ENCODE data around the gene SH3PXD2A.
"Not testable (repeated sequence)": the region's sequence is repeated elsewhere in the genome, so short reads cannot be mapped to it uniquely, and the experiment has no call there.

Gene SH3PXD2A

DNA sequence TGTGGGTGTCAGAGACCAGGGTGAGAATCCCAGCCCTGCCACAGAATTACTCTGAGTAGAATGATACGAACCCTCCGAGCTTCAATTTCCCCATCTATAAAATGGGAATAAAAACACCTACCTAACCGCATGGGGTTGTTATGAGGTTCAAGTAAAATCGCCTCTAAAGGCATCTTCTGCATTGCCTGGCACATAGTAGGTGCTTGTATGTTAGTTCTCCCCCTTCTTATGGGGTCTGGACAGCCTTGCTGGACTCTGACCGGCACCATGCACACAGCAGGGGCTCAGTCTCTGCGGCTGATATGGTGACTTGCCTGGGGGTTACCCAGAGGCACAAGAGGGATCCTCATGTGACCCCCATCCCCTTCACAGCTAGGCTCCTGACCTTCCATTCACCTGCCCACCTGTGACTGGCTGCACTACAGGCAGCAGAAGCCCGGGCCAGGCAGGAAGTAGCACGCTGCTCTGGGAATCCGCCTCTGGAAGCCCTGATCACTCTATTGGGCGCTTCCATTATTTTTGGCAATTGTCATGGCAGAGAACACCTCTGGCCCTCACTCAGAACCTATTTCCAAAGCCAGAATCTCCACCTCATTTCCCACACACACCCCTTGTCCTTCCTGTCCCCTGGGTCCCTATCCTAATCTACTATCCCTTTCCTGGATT, 6.0 kb downstream of the SH3PXD2A start:
- no peak for DNase-seq (ENCODE audit: low spot score)

DNA sequence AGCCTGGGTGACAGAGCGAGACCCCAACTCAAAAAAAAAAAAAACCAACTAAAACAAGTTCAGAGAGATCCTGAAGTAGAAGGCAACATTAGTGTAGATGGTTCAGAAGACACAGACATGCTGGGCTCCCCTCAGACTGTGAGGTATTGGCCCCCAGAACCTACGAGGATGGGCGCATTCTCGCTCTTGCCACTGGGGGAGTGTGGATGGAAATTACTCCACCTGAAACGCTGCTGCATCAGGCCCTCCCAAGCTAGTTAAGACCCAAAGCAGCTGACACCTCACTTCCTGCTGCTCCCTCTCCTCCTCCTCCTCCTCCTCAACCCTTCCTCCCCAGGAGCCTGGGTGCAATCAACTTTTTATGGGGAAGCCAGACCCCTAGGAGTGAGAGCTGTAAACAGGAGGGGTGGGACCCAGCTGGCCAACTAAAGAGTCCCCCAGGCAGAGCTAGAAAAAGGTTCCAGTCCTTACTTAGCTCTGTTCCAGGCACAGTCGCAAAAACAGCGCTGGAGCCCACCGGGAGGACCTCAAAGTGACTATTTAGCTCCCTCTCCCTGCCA, 7.4 kb downstream of the SH3PXD2A start:
- DNase-seq (ENCODE audit: low spot score) = no peak

DNA sequence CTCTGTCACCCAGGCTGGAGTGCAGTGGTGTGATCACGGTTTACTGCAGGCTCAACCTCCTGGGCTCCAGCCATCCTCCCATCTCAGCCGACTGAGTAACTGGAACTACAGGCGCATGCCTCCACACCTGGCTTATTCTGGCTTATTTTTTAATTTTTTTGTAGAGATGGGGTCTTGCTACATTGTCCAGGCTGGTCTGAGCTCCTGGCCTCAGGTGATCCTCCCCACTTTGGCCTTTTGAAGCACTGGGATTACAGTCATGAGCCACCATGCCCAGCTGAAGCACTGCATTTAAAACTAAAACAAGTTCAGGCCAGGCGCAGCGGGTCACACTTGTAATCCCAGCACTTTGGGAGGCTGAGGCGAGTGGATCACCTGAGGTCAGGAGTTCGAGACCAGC, 8.0 kb downstream of the SH3PXD2A start:
- no peak for DNase-seq (ENCODE audit: low spot score)

DNA sequence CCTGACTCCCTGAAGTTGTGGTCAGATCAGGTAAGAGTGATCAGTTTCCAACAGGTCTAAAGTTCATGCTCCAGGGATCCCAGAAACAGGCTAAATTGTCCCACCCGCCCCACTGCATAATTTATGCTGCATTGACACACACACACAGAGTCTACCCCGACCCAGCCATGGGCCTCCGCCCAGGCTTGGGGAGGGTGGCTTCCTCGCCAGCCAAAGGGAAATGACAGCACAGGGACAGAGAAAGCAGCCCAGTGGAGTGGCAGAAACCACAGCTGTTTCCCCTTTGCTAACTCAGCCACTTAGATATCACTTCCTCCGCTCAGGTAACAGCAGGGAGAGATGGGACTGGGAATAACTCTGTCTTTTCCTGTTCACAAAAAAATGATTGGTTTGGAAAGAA, 9.4 kb downstream of the SH3PXD2A start:
- DNase-seq (ENCODE audit: low spot score) = no peak

DNA sequence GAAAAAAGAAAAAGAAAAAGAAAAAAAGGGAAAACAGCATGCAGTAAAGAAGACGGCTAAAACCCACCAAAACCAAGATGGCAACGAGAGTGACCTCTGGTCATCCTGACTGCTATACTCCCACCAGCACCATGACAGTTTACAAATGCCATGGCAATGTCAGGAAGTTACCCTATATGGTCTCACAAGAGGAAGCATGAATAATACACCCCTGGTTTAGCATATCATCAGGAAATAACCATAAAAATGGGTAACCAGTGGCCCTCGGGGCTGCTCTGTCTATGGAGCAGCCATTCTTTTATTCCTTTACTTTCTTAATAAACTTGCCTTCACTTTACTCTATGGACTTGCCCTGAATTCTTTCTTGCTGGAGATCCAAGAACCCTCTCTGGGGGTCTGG, 10.0 kb downstream of the SH3PXD2A start:
- not testable (repeated sequence) for DNase-seq (ENCODE audit: low spot score)

DNA sequence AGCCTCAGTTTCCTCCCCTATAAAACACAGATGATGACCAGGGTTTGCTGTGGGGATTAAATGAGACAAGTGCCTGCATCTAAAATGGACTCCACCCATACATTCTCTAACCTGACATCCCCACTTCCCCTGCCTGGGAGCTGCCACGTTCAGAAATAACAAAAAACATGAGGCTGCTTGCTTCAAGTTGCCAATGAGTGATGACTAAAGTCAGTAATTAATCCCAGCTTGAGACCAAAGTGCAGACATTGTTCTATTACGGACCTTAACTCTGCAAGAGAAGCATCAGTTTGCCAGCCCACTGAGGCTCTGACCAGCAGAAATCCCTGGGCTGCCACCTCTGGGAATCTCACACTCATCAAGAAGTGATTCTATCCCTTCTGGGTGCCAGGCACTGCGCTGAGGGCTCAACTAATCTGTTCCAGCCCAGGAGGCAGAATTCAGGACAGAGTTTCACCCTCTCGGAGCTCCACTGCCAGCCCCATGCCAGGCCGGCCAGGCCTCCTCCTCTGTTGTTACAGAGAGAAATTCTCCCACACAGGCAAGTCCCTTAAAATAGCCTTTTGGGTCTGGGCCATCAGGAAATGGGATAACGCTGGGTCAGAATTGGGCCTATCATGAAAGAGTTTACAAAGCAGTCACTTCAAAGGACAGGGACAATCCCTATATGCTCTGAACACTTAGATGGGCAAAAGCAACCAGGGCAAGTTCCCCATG, 11.4 kb downstream of the SH3PXD2A start:
- no peak for DNase-seq (ENCODE audit: low spot score)

DNA sequence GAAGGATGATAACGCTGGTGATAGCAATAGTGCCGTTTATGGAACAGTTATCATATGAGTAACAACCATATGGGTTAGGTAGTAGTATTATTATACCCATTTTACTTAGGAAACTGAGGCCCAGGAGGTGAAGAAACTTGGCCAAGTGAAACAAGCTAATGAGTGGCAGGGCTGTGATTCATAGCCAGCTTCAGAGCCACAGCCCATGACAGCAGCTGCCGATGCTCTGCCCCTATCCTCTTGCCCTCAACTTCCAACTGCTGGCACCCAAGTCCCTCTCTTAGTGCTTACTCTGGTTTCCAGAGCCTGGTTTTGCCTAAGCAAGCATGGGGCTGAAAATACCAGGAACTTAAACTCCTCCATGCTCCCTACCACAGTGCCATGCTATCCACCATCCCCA, 12.3 kb downstream of the SH3PXD2A start:
- no peak for DNase-seq (ENCODE audit: low spot score)

DNA sequence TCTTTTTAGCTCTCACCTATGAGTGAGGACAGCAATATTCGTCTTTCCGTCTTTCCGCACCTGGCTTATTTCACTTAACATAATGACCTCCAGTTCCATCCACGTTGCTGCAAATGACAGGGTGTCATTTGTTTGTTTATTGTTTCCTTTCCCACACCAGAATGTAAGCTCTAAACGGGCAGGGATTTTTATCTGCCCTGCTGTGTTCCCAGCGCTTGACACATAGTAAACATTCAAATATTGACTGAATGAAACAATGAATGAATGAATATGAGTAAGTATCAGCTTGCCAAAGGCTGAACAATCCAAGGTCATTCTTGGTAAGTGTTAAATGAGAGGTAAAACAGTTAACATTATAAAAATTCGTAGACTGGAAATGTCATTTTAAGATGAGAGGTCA, 12.8 kb downstream of the SH3PXD2A start:
- DNase-seq (ENCODE audit: low spot score) = no peak

DNA sequence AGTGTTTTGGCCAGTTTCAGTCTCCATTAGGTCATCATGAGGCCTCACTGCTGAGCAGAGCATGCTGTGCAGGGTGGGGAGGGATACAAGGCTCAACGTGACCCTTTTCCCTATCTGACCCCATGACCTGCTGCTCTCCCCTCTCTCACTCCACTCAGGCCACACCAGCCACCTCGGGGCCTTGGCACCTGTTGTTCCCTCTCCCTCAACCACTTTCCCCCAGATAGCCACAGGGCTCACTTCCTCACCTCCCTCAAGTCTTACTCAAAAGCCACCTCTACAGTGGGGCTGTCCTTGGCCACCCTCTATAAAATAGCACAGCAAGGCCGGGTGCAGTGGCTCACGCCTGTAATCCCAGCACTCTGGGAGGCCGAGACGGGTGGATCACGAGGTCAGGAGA, 13.9 kb downstream of the SH3PXD2A start:
- no peak for DNase-seq (ENCODE audit: low spot score)

DNA sequence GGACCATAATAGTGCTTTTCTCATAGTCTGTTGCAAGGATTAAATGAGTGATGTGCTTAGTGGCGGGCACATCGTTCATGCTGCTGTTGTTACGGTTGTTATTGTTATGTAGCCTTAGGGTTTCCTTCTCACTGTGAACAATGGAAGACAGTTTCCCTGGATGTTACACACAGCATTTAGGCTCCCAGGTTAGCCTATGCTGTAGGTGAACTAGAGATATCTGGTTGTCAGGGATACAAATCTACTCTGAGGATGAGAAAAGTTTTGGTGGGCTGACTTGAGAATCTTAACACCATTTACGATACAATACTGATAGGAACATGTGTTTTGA, 14.7 kb downstream of the SH3PXD2A start:
- DNase-seq (ENCODE audit: low spot score) = no peak

DNA sequence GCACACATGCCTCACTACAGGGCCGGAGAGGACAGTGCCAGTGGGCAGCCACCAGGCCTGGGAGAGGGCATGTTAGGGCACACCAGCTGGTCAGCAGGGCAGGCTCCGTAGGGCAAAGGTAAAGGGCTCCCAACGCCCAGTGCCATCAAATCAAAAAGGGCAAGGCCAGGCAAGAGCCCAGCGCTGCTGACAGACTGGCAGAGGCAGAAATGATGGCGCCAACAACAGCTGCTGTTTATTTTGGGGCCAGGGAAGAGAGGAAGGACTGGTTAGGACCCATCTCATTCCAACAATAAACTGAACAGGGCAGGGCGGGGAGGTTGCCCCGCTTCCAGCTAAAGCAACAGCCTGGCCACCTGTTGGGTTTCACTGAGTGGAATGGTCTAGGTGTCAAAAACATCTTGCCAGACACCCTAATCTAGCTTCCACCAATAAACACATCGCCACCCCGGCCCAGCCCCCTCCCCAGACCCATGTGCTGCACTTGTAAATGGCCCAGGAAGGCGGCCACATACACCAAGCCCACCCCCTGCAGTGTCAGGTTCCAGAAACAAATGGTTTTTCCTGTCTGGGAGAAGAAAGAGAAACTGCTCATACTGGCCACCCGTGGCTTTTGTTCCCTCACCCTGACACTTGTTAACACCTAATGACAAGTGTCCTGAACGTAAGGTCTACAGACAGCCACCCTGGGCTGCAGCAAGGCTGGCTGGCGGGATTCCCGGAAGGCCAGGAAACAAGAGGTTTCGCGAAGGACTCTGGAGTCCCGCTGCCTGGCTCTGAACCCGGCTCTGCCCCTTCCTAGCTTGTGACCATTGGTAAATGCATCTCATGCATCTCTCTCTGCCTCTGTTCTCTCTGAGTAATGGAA, 15.3 kb downstream of the SH3PXD2A start:
- DNase-seq (ENCODE audit: low spot score) = peak; percentile 31

DNA sequence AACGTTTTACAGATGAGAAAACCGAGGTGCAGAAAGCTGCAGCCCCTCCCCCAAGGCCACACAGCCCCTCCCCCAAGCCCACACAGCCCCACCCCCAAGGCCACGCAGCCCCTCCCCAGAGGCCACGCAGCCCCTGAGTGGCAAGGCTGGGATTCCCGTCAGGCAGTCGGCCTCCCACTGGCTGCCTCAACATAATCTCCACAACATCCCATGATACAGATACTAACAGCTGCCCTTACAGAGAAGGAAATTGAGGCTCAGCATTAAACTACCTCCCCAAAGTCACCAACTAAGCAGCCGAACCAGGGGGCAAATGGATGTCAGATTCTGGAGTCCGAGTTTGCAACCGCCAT, 15.9 kb downstream of the SH3PXD2A start:
- DNase-seq (ENCODE audit: low spot score) = no peak

DNA sequence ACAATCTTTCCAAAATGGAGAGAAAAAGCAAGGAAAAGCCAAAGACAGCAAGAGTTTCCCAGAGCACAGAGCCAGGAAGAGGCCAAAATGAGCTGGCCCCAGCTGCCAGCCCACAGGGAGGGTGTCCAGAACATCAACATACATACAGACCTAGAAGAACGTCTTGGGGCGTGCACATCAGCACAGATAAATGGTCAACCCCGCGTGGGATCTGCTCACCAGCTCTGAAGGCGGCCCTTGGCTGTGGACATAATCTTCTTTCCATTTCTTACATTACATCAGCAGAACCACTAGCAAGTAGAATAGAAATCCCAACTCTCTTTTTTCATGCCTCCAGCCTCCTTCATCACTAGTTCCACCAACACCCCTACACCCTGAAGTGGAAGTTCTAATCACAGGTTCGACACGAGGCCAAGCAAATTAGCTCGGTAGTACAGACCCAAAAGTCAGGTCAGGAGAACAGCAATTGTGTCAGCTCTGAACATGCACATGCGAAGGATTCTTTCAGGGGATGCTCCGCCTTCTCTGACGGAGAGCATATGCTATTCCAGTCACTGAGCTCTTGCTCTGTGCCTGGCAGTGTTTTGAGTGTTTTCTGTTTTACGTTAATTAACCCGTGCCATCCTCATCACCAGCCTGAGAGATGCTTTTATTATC, 16.4 kb downstream of the SH3PXD2A start:
- DNase-seq (ENCODE audit: low spot score) = no peak

DNA sequence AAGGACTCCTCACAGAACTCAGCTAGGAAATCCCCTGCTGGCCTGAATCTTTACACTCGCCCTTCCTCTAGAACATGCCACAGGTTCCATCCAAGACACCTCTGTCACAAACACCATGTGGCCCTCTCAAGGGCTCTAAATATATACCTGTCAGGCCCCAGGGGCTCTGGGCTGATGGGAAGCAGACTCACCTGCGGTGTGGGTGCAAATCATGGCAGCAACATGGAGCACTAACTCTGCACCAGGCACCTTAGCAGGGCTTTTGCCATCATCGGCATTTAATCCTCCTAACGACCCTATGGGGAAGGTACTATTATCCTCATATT, 17.3 kb downstream of the SH3PXD2A start:
- DNase-seq (ENCODE audit: low spot score) = no peak

DNA sequence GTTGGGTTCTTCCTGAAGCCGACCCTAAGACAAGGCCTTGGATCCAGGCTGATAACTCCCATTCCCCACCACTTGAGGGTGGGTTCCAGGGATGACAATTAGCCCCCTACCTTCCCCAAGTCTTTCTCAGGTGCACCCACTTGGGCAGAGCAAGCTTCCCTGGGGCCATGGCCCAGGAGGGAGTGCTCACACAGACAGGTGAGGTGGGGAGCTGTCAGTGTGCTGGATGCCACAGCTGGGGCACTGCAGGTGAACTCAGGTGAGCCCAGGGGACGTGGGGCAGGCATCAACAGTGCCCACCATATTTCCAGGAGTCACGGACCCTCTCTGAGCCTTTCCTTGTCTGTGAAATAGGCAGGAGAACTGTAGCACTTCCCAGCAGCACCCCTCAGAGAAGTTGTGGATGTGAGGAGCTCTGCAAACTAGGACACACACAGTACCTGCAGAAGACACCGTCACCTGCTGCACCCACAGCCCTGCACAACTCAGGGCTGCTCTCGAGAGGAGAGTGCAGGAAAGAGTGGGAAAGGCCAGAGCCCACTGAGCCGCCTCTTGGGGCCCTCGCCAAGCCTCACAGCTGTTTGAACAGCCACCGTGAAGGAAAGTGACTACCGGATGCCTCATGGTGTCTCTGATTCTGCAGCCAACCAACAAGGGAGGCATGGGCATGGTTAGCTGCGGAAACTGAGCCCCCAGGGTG, 17.9 kb downstream of the SH3PXD2A start:
- no peak for DNase-seq (ENCODE audit: low spot score)

DNA sequence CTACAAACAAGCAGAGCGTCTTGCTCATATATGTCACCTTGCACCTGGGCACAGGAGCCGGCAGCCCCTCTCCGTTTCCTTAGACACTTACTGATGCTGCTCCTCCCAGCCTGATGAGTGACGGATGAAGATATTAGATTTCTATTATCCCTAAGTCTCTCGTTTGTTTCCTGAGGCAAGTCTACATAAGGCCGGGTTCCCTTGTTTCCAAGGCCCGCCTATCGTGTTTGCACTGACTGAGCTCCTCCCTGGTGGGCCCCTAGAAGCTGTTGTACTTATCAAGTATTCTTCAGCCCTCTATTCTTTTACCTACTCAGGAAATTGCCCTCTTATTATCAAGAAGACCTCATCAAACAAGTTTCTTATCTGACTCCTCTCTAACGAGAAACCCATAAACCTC, 18.5 kb downstream of the SH3PXD2A start:
- DNase-seq (ENCODE audit: low spot score) = no peak

DNA sequence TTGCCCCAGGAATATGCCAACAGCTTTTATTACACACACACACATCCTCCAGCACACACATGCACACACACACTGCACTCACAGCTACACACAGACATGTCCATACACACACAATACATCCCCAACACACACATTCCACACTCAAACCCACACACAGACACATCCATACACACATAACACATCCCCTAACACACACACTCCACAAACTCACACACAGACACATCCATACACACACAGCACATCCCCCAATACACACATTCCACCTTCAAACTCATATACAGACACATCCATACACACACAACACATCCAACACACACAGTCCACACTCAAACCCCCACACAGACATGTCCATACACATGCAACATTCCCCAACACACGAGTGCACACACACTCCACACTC, 19.1 kb downstream of the SH3PXD2A start:
- no peak for DNase-seq (ENCODE audit: low spot score)

DNA sequence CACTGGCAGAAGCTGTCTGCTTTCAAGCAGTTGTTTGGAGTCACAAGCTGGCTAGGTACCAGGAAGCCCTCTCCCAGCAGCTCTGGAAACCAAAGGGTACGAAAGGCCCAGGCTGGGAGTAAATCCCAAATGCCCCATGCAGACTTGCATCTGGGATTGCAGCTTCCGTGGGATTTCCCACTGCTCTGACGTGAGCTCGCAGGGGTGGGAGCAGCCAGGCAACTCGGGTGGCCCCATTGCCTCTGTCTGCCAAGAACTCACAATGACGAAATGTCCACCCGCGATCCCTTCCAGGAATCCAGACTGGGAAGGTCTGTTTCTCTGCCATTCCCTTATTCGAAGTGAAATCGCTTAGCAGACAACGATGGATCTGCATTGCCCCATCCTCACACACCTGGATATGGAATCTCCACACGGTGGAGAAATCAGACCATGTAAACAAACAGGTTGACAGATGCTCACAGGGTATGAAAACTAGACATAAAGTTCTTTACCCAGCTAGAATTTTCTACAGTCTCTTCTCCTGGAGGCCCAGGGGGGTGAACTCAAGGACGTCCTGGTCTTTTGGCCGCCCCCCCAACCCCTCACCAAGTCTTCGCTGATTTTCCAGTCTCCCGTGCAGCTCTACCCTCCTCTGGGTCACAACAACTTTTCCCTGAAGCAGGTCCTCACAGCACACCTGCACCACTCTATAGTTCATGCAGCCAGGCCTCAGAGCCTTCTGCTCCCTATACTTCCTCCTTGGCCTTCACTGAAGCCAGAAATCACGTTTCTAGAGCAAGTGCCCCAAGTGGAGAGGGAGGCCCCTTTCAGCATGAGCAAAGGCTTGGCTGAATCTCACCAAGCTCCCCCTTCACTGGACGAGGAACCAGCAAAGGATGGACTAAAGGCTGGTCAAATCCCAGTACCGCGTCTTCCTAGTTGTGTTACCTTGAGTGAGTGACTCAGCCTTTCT, 20.0 kb downstream of the SH3PXD2A start:
- DNase-seq (ENCODE audit: low spot score) = peak; percentile 21

DNA sequence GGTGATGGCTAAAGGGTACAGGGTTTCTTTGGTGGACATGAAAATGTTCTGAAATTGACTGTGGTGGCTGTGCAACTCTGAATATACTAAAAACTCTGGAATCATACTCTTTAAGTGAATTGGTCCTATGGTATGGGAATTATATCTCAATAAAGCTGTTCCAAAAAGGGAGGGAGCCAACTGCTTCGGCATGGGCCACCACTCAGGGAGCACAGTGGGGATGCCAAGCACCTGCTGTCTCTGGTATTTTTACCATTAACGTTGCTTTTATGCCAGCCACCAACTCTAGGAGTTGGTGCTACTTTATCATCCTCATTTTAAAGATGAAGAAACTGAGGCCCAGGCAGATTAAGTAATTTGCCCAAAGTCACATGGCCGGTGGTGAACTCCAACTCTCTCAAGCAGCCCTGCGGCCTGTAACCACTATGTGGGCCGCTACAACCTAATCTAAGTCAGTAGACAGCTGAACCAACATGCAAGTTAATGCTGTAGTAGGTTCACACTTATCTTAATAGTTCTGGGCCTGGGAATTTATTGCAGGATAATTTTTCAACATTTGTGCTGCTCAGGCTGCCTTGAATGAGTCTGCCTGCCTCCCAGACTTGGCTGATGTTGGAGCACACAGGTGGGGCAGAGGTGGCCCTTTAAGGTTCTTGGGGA, 20.8 kb downstream of the SH3PXD2A start:
- no peak for DNase-seq (ENCODE audit: low spot score)

DNA sequence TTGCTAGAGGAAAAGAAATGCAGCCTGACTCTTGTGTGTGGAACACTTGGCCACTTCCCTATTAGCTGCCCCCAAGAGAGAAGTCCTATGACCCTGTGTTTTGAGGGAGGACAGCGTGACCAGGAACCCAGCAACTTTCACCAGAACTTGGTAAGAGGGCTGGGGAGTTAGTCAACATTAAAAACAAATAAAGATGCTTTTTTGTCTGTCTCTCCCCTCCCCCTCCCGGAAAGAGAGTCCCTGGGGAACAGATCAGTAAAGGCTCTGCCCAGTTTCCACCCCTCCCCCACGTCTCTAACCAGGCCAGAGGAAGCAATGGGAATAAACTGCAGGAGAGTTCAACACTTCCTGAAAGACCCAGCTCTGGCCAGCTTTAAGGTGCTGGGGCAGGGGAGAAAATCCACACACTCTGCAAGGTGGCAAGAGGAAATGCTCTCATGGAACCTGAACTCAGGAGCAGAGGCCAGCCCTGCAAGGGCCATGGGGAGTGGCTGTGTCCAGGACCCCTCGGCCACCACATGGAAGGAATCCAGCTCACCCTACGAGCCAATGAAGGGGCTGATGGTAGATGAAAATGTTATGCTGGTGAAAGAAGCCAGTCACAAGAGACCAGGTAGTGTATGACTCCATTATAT, 21.5 kb downstream of the SH3PXD2A start:
- peak; percentile 54 for DNase-seq (ENCODE audit: low spot score)
